ENCODE measurements around the gene ZNF57. TPM values are rescaled to one million over a fixed set of nuclear protein-coding genes. Genes with fewer than 3 reads are reported as not detected.

Gene ZNF57
- total RNA-seq, 2 experiments from 2014 or later: 5.0 to 5.1 TPM

GRCh38 chr19:2912306-2912705 is 11.6 kb downstream of the ZNF57 start:
- no peak overlapping the region for H3K4me3 Mint-ChIP-seq
- POLR2A ChIA-PET: interaction anchor here (1.4 to 1.5 kb wide), 2 partner anchors 12 to 24 kb away, joined by 3 to 5 read pairs; no protein-coding TSS in a partner anchor
- peaks cover 41% of the 10 kb centered on the region for H3K36me3 Mint-ChIP-seq (ENCODE audit: low read depth)
- peak; percentile 29 for DNase-seq
- CTCF ChIA-PET: interaction anchor here (1.2 to 1.7 kb wide), 6 partner anchors 10 to 196 kb away, joined by 3 to 5 read pairs (median 4); partner anchors contain the start of gene ZNF554
- H3K27me3 Mint-ChIP-seq: no peaks in the 10 kb centered on the region
- peaks cover 8% of the 10 kb centered on the region for H3K9me3 Mint-ChIP-seq
- peak; percentile 75 for ATAC-seq
- peak overlapping the region; percentile 74 for H3K27ac Mint-ChIP-seq
- no peak for TF ChIP-seq CTCF (IDR thresholded peaks at IDR 0.05)
- H3K4me1 Mint-ChIP-seq (ENCODE audit: low read depth): peaks cover 30% of the 10 kb centered on the region
- intact Hi-C loops (cut with micrococcal nuclease): no loop called here

GRCh38 chr19:2917275-2918184 is 16.8 kb downstream of the ZNF57 start:
- H3K27me3 Mint-ChIP-seq: no peaks in the 10 kb centered on the region
- POLR2A ChIA-PET: interaction anchor here (1.2 kb wide), 1 partner anchor 12 kb away, joined by 3 read pairs; no protein-coding TSS in a partner anchor
- no peak for ATAC-seq
- peaks cover 17% of the 10 kb centered on the region for H3K9me3 Mint-ChIP-seq
- H3K4me1 Mint-ChIP-seq (ENCODE audit: low read depth): peaks cover 7% of the 10 kb centered on the region
- intact Hi-C loops (cut with micrococcal nuclease): no loop called here
- CTCF ChIA-PET: interaction anchor here (1.2 kb wide), 1 partner anchor 33 kb away, joined by 3 read pairs; no protein-coding TSS in a partner anchor
- TF ChIP-seq CTCF (IDR thresholded peaks at IDR 0.05): no peak
- DNase-seq: no peak
- no peak overlapping the region for H3K27ac Mint-ChIP-seq
- no peak overlapping the region for H3K4me3 Mint-ChIP-seq
- H3K36me3 Mint-ChIP-seq (ENCODE audit: low read depth): peaks cover 42% of the 10 kb centered on the region

- CTCF ChIA-PET: interaction anchor here (0.9 to 1.9 kb wide), 4 partner anchors 22 to 275 kb away, joined by 3 to 12 read pairs (median 3); partner anchors contain the start of gene ZNF57
- no peak for TF ChIP-seq CTCF (IDR thresholded peaks at IDR 0.05)
- Mint-ChIP-seq H3K27ac (no peak overlapping the region), H3K36me3 (ENCODE audit: low read depth) (peaks cover 13% of the 10 kb centered on the region), H3K4me3 (no peak overlapping the region), H3K9me3 (peaks cover 2% of the 10 kb centered on the region), H3K27me3 (no peaks in the 10 kb centered on the region), H3K4me1 (ENCODE audit: low read depth) (no peaks in the 10 kb centered on the region)
- no peak for DNase-seq
- intact Hi-C loops (cut with micrococcal nuclease): no loop called here
- no peak for ATAC-seq
- POLR2A ChIA-PET: interaction anchor here (0.5 to 0.9 kb wide), 3 partner anchors 19 to 33 kb away, joined by 3 to 4 read pairs (median 3); no protein-coding TSS in a partner anchor
Observed at GRCh38 chr19:2922987-2923386, 22.3 kb downstream of the ZNF57 start.

GRCh38 chr19:2923510-2923909 is 22.8 kb downstream of the ZNF57 start:
- H3K4me3 Mint-ChIP-seq: no peak overlapping the region
- ChIA-PET CTCF (interaction anchor here (0.9 to 1.9 kb wide), 6 partner anchors 10 to 275 kb away, joined by 3 to 12 read pairs (median 3); partner anchors contain the start of gene ZNF57), POLR2A (interaction anchor here (0.6 to 1.5 kb wide), 3 partner anchors 11 to 32 kb away, joined by 3 to 5 read pairs (median 4); no protein-coding TSS in a partner anchor)
- peaks cover 8% of the 10 kb centered on the region for H3K36me3 Mint-ChIP-seq (ENCODE audit: low read depth)
- no peaks in the 10 kb centered on the region for H3K27me3 Mint-ChIP-seq
- no peak for ATAC-seq
- no peak for DNase-seq
- intact Hi-C loops (cut with micrococcal nuclease): no loop called here
- no peaks in the 10 kb centered on the region for H3K9me3 Mint-ChIP-seq
- H3K4me1 Mint-ChIP-seq (ENCODE audit: low read depth): no peaks in the 10 kb centered on the region
- no peak overlapping the region for H3K27ac Mint-ChIP-seq
- no peak for TF ChIP-seq CTCF (IDR thresholded peaks at IDR 0.05)

Measured in activated CD8-positive, alpha-beta T cell treated with anti-CD3 and anti-CD28 coated beads for 36 hours (primary cell).